ENCODE data around the gene ZNF526. TPM values are rescaled to one million over a fixed set of nuclear protein-coding genes. Genes with fewer than 3 reads are reported as not detected.

The ZNF526 gene
- total and polyA plus RNA-seq, 9 of the 15 experiments (the other 6 are each of a cell fraction or from before 2014, with no cell fraction given), result 1.3 to 17.9 (median 6.2) TPM

GRCh38 chr19:42252365-42253244 lies 32.5 kb downstream of the ZNF526 start (continued):
- TF ChIP-seq HOMEZ (CRISPR knock-in tag; IDR thresholded peaks at IDR 0.05) (no peak), ZNF407 (IDR thresholded peaks at IDR 0.05; ENCODE audit: low read depth) (no peak), MAFK (IDR thresholded peaks at IDR 0.05; ENCODE audit: low read length) (no peak), TEAD1 (CRISPR knock-in tag; IDR thresholded peaks at IDR 0.05) (no peak), HMGN3 (IDR thresholded peaks at IDR 0.05; ENCODE audit: borderline replicate concordance, extremely low read depth, insufficient read length, low read depth, low read length) (no peak), GABPB1 (CRISPR knock-in tag; IDR thresholded peaks at IDR 0.05) (no peak), BHLHE40 (IDR thresholded peaks at IDR 0.05; ENCODE audit: low read length) (peak; percentile 75), HIVEP1 (CRISPR knock-in tag; IDR thresholded peaks at IDR 0.05) (no peak), TRIM24 (IDR thresholded peaks at IDR 0.05) (no peak), ZNF23 (CRISPR knock-in tag; IDR thresholded peaks at IDR 0.05) (no peak), SUPT5H (IDR thresholded peaks at IDR 0.05) (peak; percentile 22; the same call in 1 of the 2 replicates), ZNF232 (CRISPR knock-in tag; IDR thresholded peaks at IDR 0.05) (no peak), BRCA1 (IDR thresholded peaks at IDR 0.05) (no peak), BRCA1 (CRISPR knock-in tag; IDR thresholded peaks at IDR 0.05) (no peak; the same call in 1 of the 2 replicates), THRB (CRISPR knock-in tag; conservative IDR thresholded peaks at IDR 0.05) (no peak), IRF2 (CRISPR knock-in tag; IDR thresholded peaks at IDR 0.05) (no peak), SMAD4 (CRISPR knock-in tag; conservative IDR thresholded peaks at IDR 0.05) (peak; percentile 61; the same call in 1 of the 2 replicates)

All from K562 (cell line).